Measurements from ENCODE around the gene TMEM220.
"Not testable (repeated sequence)": the region's sequence is repeated elsewhere in the genome, so short reads cannot be mapped to it uniquely, and the experiment has no call there.

The TMEM220 gene

GRCh38 chr17:10732121-10732520 is 2.3 kb upstream of the TMEM220 start:
- H3K9ac ChIP-seq (ENCODE audit: low read length in 5 of 5); H3K27me3 ChIP-seq (ENCODE audit: control insufficient read depth in 5 of 5, insufficient read depth in 4 of 5, low read length in 5 of 5); H3K36me3 ChIP-seq (ENCODE audit: control insufficient read depth in 5 of 5, insufficient read depth in 5 of 5, low read length in 5 of 5); H3K27ac ChIP-seq (ENCODE audit: low read depth, low read length); H3K9me3 ChIP-seq (ENCODE audit: control insufficient read depth in 5 of 5, low read length in 5 of 5); H3K4me3 ChIP-seq (ENCODE audit: low read depth in 1 of 5, low read length in 5 of 5): not testable (repeated sequence)
- peaks cover 0 to 20% (median 12%) of the 10 kb centered on the region in 5 donors for H3K4me1 ChIP-seq (ENCODE audit: control insufficient read depth in 5 of 5, insufficient read depth in 5 of 5, low read length in 5 of 5)

- H3K4me3 ChIP-seq (ENCODE audit: low read depth in 1 of 5, low read length in 5 of 5): peak overlapping the region in 2 of 5 donors; percentile 49 to 79
- no peak overlapping the region for H3K9ac ChIP-seq (ENCODE audit: low read length in 5 of 5)
- H3K36me3 ChIP-seq (ENCODE audit: control insufficient read depth in 5 of 5, insufficient read depth in 5 of 5, low read length in 5 of 5): peaks cover 0 to 11% (median 5%) of the 10 kb centered on the region in 5 donors
- peaks cover 0 to 20% (median 11%) of the 10 kb centered on the region in 5 donors for H3K4me1 ChIP-seq (ENCODE audit: control insufficient read depth in 5 of 5, insufficient read depth in 5 of 5, low read length in 5 of 5)
- no peaks in the 10 kb centered on the region for H3K9me3 ChIP-seq (ENCODE audit: control insufficient read depth in 5 of 5, low read length in 5 of 5)
- H3K27ac ChIP-seq (ENCODE audit: low read depth, low read length): peak overlapping the region; percentile 92
- H3K27me3 ChIP-seq (ENCODE audit: control insufficient read depth in 5 of 5, insufficient read depth in 4 of 5, low read length in 5 of 5): no peaks in the 10 kb centered on the region
Observed at GRCh38 chr17:10731408-10731879, 1.6 kb upstream of the TMEM220 start.

GRCh38 chr17:10730247-10730646 is 424 bp upstream of the TMEM220 start:
- peaks cover 0 to 20% (median 11%) of the 10 kb centered on the region in 5 donors for H3K4me1 ChIP-seq (ENCODE audit: control insufficient read depth in 5 of 5, insufficient read depth in 5 of 5, low read length in 5 of 5)
- H3K9me3 ChIP-seq (ENCODE audit: control insufficient read depth in 5 of 5, low read length in 5 of 5); H3K27me3 ChIP-seq (ENCODE audit: control insufficient read depth in 5 of 5, insufficient read depth in 4 of 5, low read length in 5 of 5): not testable (repeated sequence)
- H3K9ac ChIP-seq (ENCODE audit: low read length in 5 of 5): peak overlapping the region in 4 of 5 donors; percentile 75 to 89 (median 86)
- peak overlapping the region; percentile 92 for H3K27ac ChIP-seq (ENCODE audit: low read depth, low read length)
- peak overlapping the region; percentile 66 to 81 (median 76) for H3K4me3 ChIP-seq (ENCODE audit: low read depth in 1 of 5, low read length in 5 of 5)
- peaks cover 9 to 23% (median 15%) of the 10 kb centered on the region in 5 donors for H3K36me3 ChIP-seq (ENCODE audit: control insufficient read depth in 5 of 5, insufficient read depth in 5 of 5, low read length in 5 of 5)

- Histone ChIP-seq H3K9me3 (ENCODE audit: control insufficient read depth in 5 of 5, low read length in 5 of 5) (no peaks in the 10 kb centered on the region), H3K27ac (ENCODE audit: low read depth, low read length) (peak overlapping the region; percentile 92), H3K9ac (ENCODE audit: low read length in 5 of 5) (peak overlapping the region in 1 of 5 donors; percentile 89), H3K4me3 (ENCODE audit: low read depth in 1 of 5, low read length in 5 of 5) (no peak overlapping the region), H3K36me3 (ENCODE audit: control insufficient read depth in 5 of 5, insufficient read depth in 5 of 5, low read length in 5 of 5) (peaks cover 22 to 36% (median 30%) of the 10 kb centered on the region in 5 donors), H3K27me3 (ENCODE audit: control insufficient read depth in 5 of 5, insufficient read depth in 4 of 5, low read length in 5 of 5) (no peaks in the 10 kb centered on the region), H3K4me1 (ENCODE audit: control insufficient read depth in 5 of 5, insufficient read depth in 5 of 5, low read length in 5 of 5) (peaks cover 0 to 20% (median 11%) of the 10 kb centered on the region in 5 donors)
Observed at GRCh38 chr17:10728331-10728892, 1.4 kb downstream of the TMEM220 start.

- peaks cover 0 to 20% (median 11%) of the 10 kb centered on the region in 5 donors for H3K4me1 ChIP-seq (ENCODE audit: control insufficient read depth in 5 of 5, insufficient read depth in 5 of 5, low read length in 5 of 5)
- H3K27me3 ChIP-seq (ENCODE audit: control insufficient read depth in 5 of 5, insufficient read depth in 4 of 5, low read length in 5 of 5): no peaks in the 10 kb centered on the region
- no peak overlapping the region for H3K27ac ChIP-seq (ENCODE audit: low read depth, low read length)
- no peaks in the 10 kb centered on the region for H3K9me3 ChIP-seq (ENCODE audit: control insufficient read depth in 5 of 5, low read length in 5 of 5)
- H3K9ac ChIP-seq (ENCODE audit: low read length in 5 of 5): no peak overlapping the region
- peaks cover 25 to 48% (median 37%) of the 10 kb centered on the region in 5 donors for H3K36me3 ChIP-seq (ENCODE audit: control insufficient read depth in 5 of 5, insufficient read depth in 5 of 5, low read length in 5 of 5)
- H3K4me3 ChIP-seq (ENCODE audit: low read depth in 1 of 5, low read length in 5 of 5): no peak overlapping the region
Observed at GRCh38 chr17:10727192-10727591, 2.6 kb downstream of the TMEM220 start.

GRCh38 chr17:10726196-10726595 is 3.6 kb downstream of the TMEM220 start:
- Histone ChIP-seq H3K27ac (ENCODE audit: low read depth, low read length) (no peak overlapping the region), H3K36me3 (ENCODE audit: control insufficient read depth in 5 of 5, insufficient read depth in 5 of 5, low read length in 5 of 5) (peaks cover 25 to 50% (median 37%) of the 10 kb centered on the region in 5 donors), H3K27me3 (ENCODE audit: control insufficient read depth in 5 of 5, insufficient read depth in 4 of 5, low read length in 5 of 5) (no peaks in the 10 kb centered on the region), H3K4me3 (ENCODE audit: low read depth in 1 of 5, low read length in 5 of 5) (no peak overlapping the region), H3K9ac (ENCODE audit: low read length in 5 of 5) (no peak overlapping the region), H3K9me3 (ENCODE audit: control insufficient read depth in 5 of 5, low read length in 5 of 5) (no peaks in the 10 kb centered on the region), H3K4me1 (ENCODE audit: control insufficient read depth in 5 of 5, insufficient read depth in 5 of 5, low read length in 5 of 5) (peaks cover 0 to 17% (median 9%) of the 10 kb centered on the region in 5 donors)

- Histone ChIP-seq H3K27ac (ENCODE audit: low read depth, low read length) (no peak overlapping the region), H3K36me3 (ENCODE audit: control insufficient read depth in 5 of 5, insufficient read depth in 5 of 5, low read length in 5 of 5) (peaks cover 25 to 55% (median 40%) of the 10 kb centered on the region in 5 donors), H3K4me1 (ENCODE audit: control insufficient read depth in 5 of 5, insufficient read depth in 5 of 5, low read length in 5 of 5) (peaks cover 0 to 9% (median 8%) of the 10 kb centered on the region in 5 donors), H3K9me3 (ENCODE audit: control insufficient read depth in 5 of 5, low read length in 5 of 5) (no peaks in the 10 kb centered on the region), H3K4me3 (ENCODE audit: low read depth in 1 of 5, low read length in 5 of 5) (no peak overlapping the region), H3K27me3 (ENCODE audit: control insufficient read depth in 5 of 5, insufficient read depth in 4 of 5, low read length in 5 of 5) (no peaks in the 10 kb centered on the region), H3K9ac (ENCODE audit: low read length in 5 of 5) (no peak overlapping the region)
Observed at GRCh38 chr17:10725262-10725661, 4.6 kb downstream of the TMEM220 start.

- H3K27me3 ChIP-seq (ENCODE audit: control insufficient read depth in 5 of 5, insufficient read depth in 4 of 5, low read length in 5 of 5): no peaks in the 10 kb centered on the region
- H3K9me3 ChIP-seq (ENCODE audit: control insufficient read depth in 5 of 5, low read length in 5 of 5): no peaks in the 10 kb centered on the region
- no peak overlapping the region for H3K9ac ChIP-seq (ENCODE audit: low read length in 5 of 5)
- H3K27ac ChIP-seq (ENCODE audit: low read depth, low read length): no peak overlapping the region
- H3K4me3 ChIP-seq (ENCODE audit: low read depth in 1 of 5, low read length in 5 of 5): no peak overlapping the region
- peaks cover 25 to 55% (median 40%) of the 10 kb centered on the region in 5 donors for H3K36me3 ChIP-seq (ENCODE audit: control insufficient read depth in 5 of 5, insufficient read depth in 5 of 5, low read length in 5 of 5)
- H3K4me1 ChIP-seq (ENCODE audit: control insufficient read depth in 5 of 5, insufficient read depth in 5 of 5, low read length in 5 of 5): peaks cover 0 to 9% (median 8%) of the 10 kb centered on the region in 5 donors
Observed at GRCh38 chr17:10724546-10725195, 5.2 kb downstream of the TMEM220 start.

- H3K4me1 ChIP-seq (ENCODE audit: control insufficient read depth in 5 of 5, insufficient read depth in 5 of 5, low read length in 5 of 5): no peaks in the 10 kb centered on the region
- H3K4me3 ChIP-seq (ENCODE audit: low read depth in 1 of 5, low read length in 5 of 5): no peak overlapping the region
- H3K27ac ChIP-seq (ENCODE audit: low read depth, low read length): no peak overlapping the region
- no peaks in the 10 kb centered on the region for H3K9me3 ChIP-seq (ENCODE audit: control insufficient read depth in 5 of 5, low read length in 5 of 5)
- no peak overlapping the region for H3K9ac ChIP-seq (ENCODE audit: low read length in 5 of 5)
- no peaks in the 10 kb centered on the region for H3K27me3 ChIP-seq (ENCODE audit: control insufficient read depth in 5 of 5, insufficient read depth in 4 of 5, low read length in 5 of 5)
- H3K36me3 ChIP-seq (ENCODE audit: control insufficient read depth in 5 of 5, insufficient read depth in 5 of 5, low read length in 5 of 5): peaks cover 3 to 22% (median 19%) of the 10 kb centered on the region in 5 donors
Observed at GRCh38 chr17:10718547-10718946, 11.3 kb downstream of the TMEM220 start.

GRCh38 chr17:10716218-10716617 is 13.6 kb downstream of the TMEM220 start:
- Histone ChIP-seq H3K27ac (ENCODE audit: low read depth, low read length) (no peak overlapping the region), H3K4me3 (ENCODE audit: low read depth in 1 of 5, low read length in 5 of 5) (no peak overlapping the region), H3K9ac (ENCODE audit: low read length in 5 of 5) (no peak overlapping the region), H3K27me3 (ENCODE audit: control insufficient read depth in 5 of 5, insufficient read depth in 4 of 5, low read length in 5 of 5) (no peaks in the 10 kb centered on the region), H3K9me3 (ENCODE audit: control insufficient read depth in 5 of 5, low read length in 5 of 5) (no peaks in the 10 kb centered on the region), H3K36me3 (ENCODE audit: control insufficient read depth in 5 of 5, insufficient read depth in 5 of 5, low read length in 5 of 5) (peaks cover 15 to 34% (median 22%) of the 10 kb centered on the region in 5 donors), H3K4me1 (ENCODE audit: control insufficient read depth in 5 of 5, insufficient read depth in 5 of 5, low read length in 5 of 5) (peaks cover 0 to 2% (median 0%) of the 10 kb centered on the region in 5 donors)

Data from subcutaneous abdominal adipose tissue (tissue), 5 donors.